K562 (cell line): ENCODE results near the gene TECPR2.

Experiments used
- CBX5 ChIP-seq: IDR thresholded peaks from 2 replicates; pipeline ENCODE4 v1.6.1; 2014; ENCODE audit warnings: low read depth, borderline replicate concordance
- FOXA1 ChIP-seq: fragments of 450-650 bp; IDR thresholded peaks from 2 replicates; pipeline ENCODE4 v1.6.1; 2016; ENCODE audit warnings: mild to moderate bottlenecking, borderline replicate concordance
- GABPB1 ChIP-seq: sonication (generic); formaldehyde crosslinking; IDR thresholded peaks from 2 replicates; pipeline ENCODE4 v1.8.0; 2022; ENCODE audit warnings: mild to moderate bottlenecking, missing genetic modification reagents
- HNRNPUL1 ChIP-seq: fragments of 200-400 bp; formaldehyde crosslinking; IDR thresholded peaks from 2 replicates; pipeline ENCODE4 v1.6.1; 2017; ENCODE audit warnings: low read length
- KDM1A ChIP-seq, 2 experiments: fragments of 450-650 bp; IDR thresholded peaks; 2 replicates each; pipeline ENCODE4 v1.6.1; 2016; ENCODE audit warnings: mild to moderate bottlenecking in 2 of 2
- NFYB ChIP-seq: IDR thresholded peaks from 2 replicates; pipeline ENCODE4 v1.6.1; 2011; ENCODE audit warnings: mild to moderate bottlenecking, moderate library complexity; ENCODE audit not compliant: insufficient read length; ENCODE audit errors: extremely low read depth
- NONO ChIP-seq, 2 experiments: fragments of 200-400 bp in 1 of 2; fragments of 450-650 bp in 1 of 2; formaldehyde crosslinking in 1 of 2; IDR thresholded peaks; 2 replicates each; pipeline ENCODE4 v1.6.1; 2017; ENCODE audit warnings: low read depth in 2 of 2, mild to moderate bottlenecking in 2 of 2, moderate library complexity in 2 of 2, low read length in 1 of 2
- SAFB ChIP-seq: fragments of 200-400 bp; formaldehyde crosslinking; IDR thresholded peaks from 2 replicates; pipeline ENCODE4 v1.6.1; 2017; ENCODE audit warnings: low read depth, low read length, borderline replicate concordance
- TCF7L2 ChIP-seq: fragments of 150-350 bp; IDR thresholded peaks from 2 replicates; pipeline ENCODE4 v1.6.1; 2016; ENCODE audit warnings: low read depth, mild to moderate bottlenecking, low read length, moderate library complexity
- THRAP3 ChIP-seq: fragments of 450-650 bp; IDR thresholded peaks from 2 replicates; pipeline ENCODE4 v1.6.1; 2016; ENCODE audit warnings: mild to moderate bottlenecking, inconsistent platforms, borderline replicate concordance
- ZKSCAN3 ChIP-seq: fragments of 250-450 bp; sonication (Bioruptor Pico); IDR thresholded peaks from 2 replicates; pipeline ENCODE4 v1.4.0; 2020
- ZSCAN32 ChIP-seq: fragments of 450-650 bp; formaldehyde crosslinking; IDR thresholded peaks from 2 replicates; pipeline ENCODE4 v1.4.0; 2020; ENCODE audit warnings: mild to moderate bottlenecking, moderate library complexity
- TF ChIP-seq, protein P1 (sequence below), 2 experiments: fragments of 450-650 bp; formaldehyde crosslinking in 1 of 2; IDR thresholded peaks; 2 replicates each; pipeline versions ENCODE4 v1.4.0 to v1.6.1; 2014 to 2020; ENCODE audit warnings: mild to moderate bottlenecking in 2 of 2, borderline replicate concordance in 1 of 2, low read depth in 1 of 2
- TF ChIP-seq, protein P2 (sequence below), 3 experiments: IDR thresholded peaks in 2 of 3; conservative IDR thresholded peaks in 1 of 3; 2 replicates each; pipeline ENCODE4 v1.5.1; 2011 to 2012; ENCODE audit warnings: low read length in 3 of 3, mild to moderate bottlenecking in 3 of 3, control low read depth in 2 of 3, improper control_type of control experiment in 1 of 3, inconsistent platforms in 1 of 3, low read depth in 1 of 3, mixed read lengths in 1 of 3, moderate library complexity in 1 of 3; ENCODE audit not compliant: insufficient read depth in 2 of 3

DNA sequence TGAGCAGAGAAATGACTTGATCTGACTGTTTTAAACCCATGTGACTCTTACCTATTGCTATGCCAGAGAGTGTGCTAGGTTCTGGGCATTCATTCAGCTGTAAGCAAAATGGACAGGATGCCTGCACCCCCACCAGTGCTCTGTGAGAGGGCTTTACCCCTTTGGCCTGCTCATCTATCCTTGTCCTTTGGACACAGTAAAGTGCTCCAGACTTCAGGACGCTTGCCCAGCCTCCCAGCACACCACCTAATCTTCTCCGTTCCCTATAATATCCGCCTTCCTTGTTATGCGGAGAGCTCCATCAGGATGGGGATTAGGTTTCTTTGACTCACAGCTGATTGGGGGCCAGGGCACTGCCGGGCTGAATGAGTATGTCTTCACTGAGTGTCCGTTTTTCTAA, 47.6 kb upstream of the TECPR2 start:
- TF ChIP-seq ZSCAN32 (CRISPR knock-in tag) (no peak), TCF7L2 (no peak), SAFB (no peak), NFYB (no peak), NONO (IDR thresholded peaks at IDR 0.05; ENCODE audit: low read depth in 2 of 2, low read length in 1 of 2) (no peak), KDM1A (IDR thresholded peaks at IDR 0.05) (no peak), GABPB1 (CRISPR knock-in tag) (no peak), THRAP3 (no peak), CBX5 (no peak), FOXA1 (no peak), ZKSCAN3 (CRISPR knock-in tag) (no peak), HNRNPUL1 (no peak)
- TF ChIP-seq, protein P1, sequence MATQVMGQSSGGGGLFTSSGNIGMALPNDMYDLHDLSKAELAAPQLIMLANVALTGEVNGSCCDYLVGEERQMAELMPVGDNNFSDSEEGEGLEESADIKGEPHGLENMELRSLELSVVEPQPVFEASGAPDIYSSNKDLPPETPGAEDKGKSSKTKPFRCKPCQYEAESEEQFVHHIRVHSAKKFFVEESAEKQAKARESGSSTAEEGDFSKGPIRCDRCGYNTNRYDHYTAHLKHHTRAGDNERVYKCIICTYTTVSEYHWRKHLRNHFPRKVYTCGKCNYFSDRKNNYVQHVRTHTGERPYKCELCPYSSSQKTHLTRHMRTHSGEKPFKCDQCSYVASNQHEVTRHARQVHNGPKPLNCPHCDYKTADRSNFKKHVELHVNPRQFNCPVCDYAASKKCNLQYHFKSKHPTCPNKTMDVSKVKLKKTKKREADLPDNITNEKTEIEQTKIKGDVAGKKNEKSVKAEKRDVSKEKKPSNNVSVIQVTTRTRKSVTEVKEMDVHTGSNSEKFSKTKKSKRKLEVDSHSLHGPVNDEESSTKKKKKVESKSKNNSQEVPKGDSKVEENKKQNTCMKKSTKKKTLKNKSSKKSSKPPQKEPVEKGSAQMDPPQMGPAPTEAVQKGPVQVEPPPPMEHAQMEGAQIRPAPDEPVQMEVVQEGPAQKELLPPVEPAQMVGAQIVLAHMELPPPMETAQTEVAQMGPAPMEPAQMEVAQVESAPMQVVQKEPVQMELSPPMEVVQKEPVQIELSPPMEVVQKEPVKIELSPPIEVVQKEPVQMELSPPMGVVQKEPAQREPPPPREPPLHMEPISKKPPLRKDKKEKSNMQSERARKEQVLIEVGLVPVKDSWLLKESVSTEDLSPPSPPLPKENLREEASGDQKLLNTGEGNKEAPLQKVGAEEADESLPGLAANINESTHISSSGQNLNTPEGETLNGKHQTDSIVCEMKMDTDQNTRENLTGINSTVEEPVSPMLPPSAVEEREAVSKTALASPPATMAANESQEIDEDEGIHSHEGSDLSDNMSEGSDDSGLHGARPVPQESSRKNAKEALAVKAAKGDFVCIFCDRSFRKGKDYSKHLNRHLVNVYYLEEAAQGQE (IDR thresholded peaks at IDR 0.05; ENCODE audit: borderline replicate concordance): no peak
- TF ChIP-seq, protein P1 (CRISPR knock-in tag; IDR thresholded peaks at IDR 0.05; ENCODE audit: low read depth): no peak
- TF ChIP-seq, protein P2, sequence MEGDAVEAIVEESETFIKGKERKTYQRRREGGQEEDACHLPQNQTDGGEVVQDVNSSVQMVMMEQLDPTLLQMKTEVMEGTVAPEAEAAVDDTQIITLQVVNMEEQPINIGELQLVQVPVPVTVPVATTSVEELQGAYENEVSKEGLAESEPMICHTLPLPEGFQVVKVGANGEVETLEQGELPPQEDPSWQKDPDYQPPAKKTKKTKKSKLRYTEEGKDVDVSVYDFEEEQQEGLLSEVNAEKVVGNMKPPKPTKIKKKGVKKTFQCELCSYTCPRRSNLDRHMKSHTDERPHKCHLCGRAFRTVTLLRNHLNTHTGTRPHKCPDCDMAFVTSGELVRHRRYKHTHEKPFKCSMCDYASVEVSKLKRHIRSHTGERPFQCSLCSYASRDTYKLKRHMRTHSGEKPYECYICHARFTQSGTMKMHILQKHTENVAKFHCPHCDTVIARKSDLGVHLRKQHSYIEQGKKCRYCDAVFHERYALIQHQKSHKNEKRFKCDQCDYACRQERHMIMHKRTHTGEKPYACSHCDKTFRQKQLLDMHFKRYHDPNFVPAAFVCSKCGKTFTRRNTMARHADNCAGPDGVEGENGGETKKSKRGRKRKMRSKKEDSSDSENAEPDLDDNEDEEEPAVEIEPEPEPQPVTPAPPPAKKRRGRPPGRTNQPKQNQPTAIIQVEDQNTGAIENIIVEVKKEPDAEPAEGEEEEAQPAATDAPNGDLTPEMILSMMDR (IDR thresholded peaks at IDR 0.05 in 2 of 3, conservative IDR thresholded peaks at IDR 0.05 in 1 of 3; ENCODE audit: insufficient read depth in 2 of 3, low read depth in 1 of 3, low read length in 3 of 3): no peak
